Subcutaneous adipose tissue (tissue), 4 donors: ENCODE data around the gene ACSM4. TPM values are rescaled to one million over a fixed set of nuclear protein-coding genes. Genes with fewer than 3 reads are reported as not detected.

ENCODE experiments used
- total RNA-seq, 4 donors: library from RNA; depleted of rRNA; stranded (reverse); fragments of >200 nt; gene quantifications; one replicate each; pipeline ENCODE4 v1.1.0, GENCODE V29; 2016
- TF ChIP-seq, protein P1 (sequence below): fragments of 450-650 bp; IDR thresholded peaks from one replicate; pipeline ENCODE4 v1.5.1; 2016; ENCODE audit warnings: low read depth, mild to moderate bottlenecking, control low read depth, antibody characterized with exemption, moderate library complexity

The ACSM4 gene
- total RNA-seq, 4 donors from 2014 or later: not detected

DNA sequence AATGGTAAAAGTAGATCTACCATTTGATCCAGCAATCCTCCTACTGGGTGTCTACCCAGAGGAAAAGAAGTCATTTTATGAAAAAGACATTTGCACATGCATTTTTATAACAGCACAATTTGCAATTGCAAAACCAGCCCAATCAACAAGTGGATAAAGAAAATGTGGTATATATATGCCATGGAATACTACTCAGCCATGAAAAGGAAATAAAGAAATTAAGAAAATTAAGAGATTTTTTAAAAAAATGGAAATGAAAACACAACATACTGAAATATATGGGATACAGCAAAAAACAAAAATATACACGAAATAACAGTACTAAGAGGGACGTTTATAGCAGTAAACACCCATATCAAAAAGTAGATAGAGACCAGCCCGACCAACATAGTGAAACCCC, 58.9 kb downstream of the ACSM4 start:
- TF ChIP-seq, protein P1, sequence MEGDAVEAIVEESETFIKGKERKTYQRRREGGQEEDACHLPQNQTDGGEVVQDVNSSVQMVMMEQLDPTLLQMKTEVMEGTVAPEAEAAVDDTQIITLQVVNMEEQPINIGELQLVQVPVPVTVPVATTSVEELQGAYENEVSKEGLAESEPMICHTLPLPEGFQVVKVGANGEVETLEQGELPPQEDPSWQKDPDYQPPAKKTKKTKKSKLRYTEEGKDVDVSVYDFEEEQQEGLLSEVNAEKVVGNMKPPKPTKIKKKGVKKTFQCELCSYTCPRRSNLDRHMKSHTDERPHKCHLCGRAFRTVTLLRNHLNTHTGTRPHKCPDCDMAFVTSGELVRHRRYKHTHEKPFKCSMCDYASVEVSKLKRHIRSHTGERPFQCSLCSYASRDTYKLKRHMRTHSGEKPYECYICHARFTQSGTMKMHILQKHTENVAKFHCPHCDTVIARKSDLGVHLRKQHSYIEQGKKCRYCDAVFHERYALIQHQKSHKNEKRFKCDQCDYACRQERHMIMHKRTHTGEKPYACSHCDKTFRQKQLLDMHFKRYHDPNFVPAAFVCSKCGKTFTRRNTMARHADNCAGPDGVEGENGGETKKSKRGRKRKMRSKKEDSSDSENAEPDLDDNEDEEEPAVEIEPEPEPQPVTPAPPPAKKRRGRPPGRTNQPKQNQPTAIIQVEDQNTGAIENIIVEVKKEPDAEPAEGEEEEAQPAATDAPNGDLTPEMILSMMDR: no peak

DNA sequence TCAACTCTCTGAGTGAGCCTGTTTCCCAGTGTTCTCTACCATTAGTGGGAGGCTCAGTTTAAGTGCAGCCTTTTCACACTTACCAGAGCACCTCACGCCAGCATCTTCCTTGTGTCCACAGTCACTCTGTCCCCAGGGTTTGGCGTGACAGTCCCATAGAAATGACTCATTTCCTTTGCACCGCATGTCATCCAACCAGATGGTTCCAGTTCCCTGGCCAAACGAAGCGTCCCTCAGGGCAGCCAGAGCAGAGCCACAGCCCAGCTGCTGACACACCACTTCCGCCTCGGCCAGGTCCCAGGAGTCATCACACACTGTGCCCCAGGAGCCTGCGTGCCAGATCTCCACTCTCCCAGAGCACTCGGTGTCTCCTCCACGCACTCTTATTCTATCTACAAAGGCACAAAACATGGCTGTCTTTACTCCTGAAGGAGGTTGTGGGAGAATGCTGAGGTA, 65.4 kb downstream of the ACSM4 start:
- TF ChIP-seq, protein P1: no peak

DNA sequence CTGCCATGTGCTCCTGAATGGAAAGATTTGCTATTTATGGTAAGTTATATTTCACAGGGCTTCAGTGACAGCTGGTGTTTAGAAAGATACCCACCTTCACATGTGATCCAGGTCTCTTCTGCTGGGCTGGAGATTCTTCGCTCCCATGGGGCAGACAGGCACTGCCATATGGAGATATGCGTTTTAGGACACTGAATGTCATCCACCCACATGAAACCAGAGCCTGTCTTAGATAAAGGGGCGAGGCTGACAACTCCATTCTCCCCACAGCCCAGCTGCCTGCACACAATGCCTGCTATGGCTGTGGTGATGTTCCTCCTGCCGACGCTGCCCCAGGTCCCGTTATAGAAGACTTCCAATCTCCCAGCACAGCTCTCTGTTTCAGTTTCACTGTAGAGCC, 69.4 kb downstream of the ACSM4 start:
- TF ChIP-seq, protein P1: no peak

DNA sequence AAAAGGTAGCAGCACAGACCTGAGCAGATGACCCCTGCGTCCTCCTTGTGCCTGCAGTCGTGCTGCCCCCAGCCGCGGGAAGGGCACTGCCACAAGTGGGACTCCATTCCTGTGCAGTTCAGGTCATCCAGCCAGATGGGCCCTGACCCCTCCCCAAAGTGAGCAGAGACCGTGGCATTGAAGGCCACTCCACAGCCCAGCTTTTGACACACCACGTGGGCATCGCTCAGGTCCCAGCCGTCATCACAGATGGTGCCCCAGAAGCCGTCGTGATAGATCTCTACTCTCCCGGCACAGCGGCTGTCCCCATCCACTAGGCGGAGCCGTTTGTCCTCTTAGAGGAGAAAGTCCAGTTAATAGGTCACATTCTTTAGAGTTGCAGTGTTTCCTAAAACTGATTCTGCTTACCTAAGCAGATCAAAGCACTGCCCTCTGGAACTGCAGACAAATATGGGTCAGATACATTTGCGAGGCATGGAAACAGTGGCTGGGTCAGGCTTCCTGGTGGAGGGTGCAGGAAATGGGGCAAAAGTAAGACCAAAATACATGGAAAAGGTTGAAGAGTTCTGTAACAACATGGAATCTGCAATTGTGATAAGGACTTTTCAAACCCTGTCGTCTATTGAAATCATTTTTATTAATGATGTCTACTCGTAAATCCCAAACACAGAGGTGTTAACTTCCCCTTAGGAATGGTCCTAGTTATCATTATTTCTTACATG, 70.7 kb downstream of the ACSM4 start:
- TF ChIP-seq, protein P1: no peak

DNA sequence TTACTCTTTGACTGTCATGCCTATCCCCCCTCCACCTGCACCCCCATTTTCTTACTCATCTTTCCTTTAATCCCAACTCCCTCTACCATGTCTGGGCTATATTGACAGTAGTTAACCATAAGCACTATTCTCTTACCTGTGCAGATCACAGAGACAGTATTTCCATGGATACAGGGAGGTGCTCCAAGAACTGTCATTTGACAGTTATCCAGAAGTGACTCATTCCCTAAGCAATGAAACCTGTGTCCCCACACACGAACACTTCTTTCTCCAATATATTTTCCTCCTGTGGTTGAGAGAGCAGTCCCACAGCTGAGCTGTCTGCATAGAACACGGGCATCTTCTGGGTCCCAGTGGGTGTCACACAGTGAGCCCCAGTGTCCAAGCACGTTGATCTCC, 71.3 kb downstream of the ACSM4 start:
- TF ChIP-seq, protein P1: no peak

DNA sequence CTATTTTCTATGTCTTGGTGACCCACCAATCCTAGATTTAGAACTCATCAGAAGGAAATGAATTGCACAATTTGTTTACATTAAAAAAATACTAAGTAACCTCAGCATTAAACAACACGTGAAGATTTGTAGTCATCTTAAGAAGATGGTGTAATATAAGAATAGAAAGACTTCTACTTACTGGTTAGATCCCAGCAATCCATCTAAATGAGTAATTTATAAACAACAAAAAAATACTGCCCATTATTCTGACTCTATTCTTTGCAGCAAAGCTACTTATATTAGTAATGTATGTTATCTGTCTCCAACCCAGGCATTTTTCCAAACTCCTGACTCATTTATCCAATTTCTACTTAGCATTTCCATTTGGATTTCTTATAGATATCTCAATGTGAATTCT, 72.3 kb downstream of the ACSM4 start:
- TF ChIP-seq, protein P1: no peak

Other genes starting within 250 kb of the ACSM4 start
- 100 to 1,000 TPM; 328 to 926 (median 676) TPM for gene C1S, start 243.4 kb upstream of the ACSM4 start, total RNA-seq
- gene C1R, start 211.6 kb upstream of the ACSM4 start, total RNA-seq: 100 to 1,000 TPM; 265 to 697 (median 433) TPM
- 100 to 1,000 TPM in 2 of 4 donors, 10 to 100 TPM in 2; 66.2 to 114 (median 95.8) TPM for gene C1RL, start 194.9 kb upstream of the ACSM4 start, total RNA-seq
- 1 to 10 TPM in 1 of 4 donors, not detected in 3; 2.2 TPM for gene RBP5, start 175.2 kb upstream of the ACSM4 start, total RNA-seq
- 10 to 100 TPM; 16.1 to 45.6 (median 28.4) TPM for gene CLSTN3, start 173.7 kb upstream of the ACSM4 start, total RNA-seq
- gene PEX5, start 114.4 kb upstream of the ACSM4 start, total RNA-seq: 10 to 100 TPM; 62.6 to 94.6 (median 70.5) TPM
- gene CD163L1, start 140.1 kb downstream of the ACSM4 start, total RNA-seq: 1 to 10 TPM; 1.7 to 8.2 (median 5.0) TPM
- 1,000 to 10,000 TPM in 1 of 4 donors, 100 to 1,000 TPM in 3; 259 to 1,297 (median 643) TPM for gene CD163, start 199.7 kb downstream of the ACSM4 start, total RNA-seq